ENCODE results near the gene RSPO3.
A peak's percentile ranks its signal among the peaks of the same experiment; 100 is the strongest.

Gene RSPO3

GRCh38 chr6:127114214-127114760 lies 4.2 kb upstream of the RSPO3 start:
- DNase-seq, result no peak

- no peak for DNase-seq
These were observed 3.3 kb upstream of the RSPO3 start for GRCh38 chr6:127115084-127115655.

- no peak for DNase-seq
These were observed 2.7 kb upstream of the RSPO3 start for GRCh38 chr6:127115746-127116145.

GRCh38 chr6:127117979-127118297 lies 533 bp upstream of the RSPO3 start:
- no peak for DNase-seq

- peak; percentile 12 for DNase-seq
These were observed 891 bp downstream of the RSPO3 start for GRCh38 chr6:127119102-127120022.

- DNase-seq, result no peak
These were observed 1.7 kb downstream of the RSPO3 start for GRCh38 chr6:127120023-127120786.

GRCh38 chr6:127120787-127121636 lies 2.5 kb downstream of the RSPO3 start:
- peak; percentile 82 for DNase-seq

- no peak for DNase-seq
These were observed 3.1 kb downstream of the RSPO3 start for GRCh38 chr6:127121637-127121960.

GRCh38 chr6:127124172-127124571 lies 5.7 kb downstream of the RSPO3 start:
- no peak for DNase-seq

GRCh38 chr6:127124680-127125079 lies 6.2 kb downstream of the RSPO3 start:
- DNase-seq, result no peak

- no peak for DNase-seq
These were observed 9.6 kb downstream of the RSPO3 start for GRCh38 chr6:127128066-127128465.

GRCh38 chr6:127129251-127129650 lies 10.8 kb downstream of the RSPO3 start:
- DNase-seq, result no peak

GRCh38 chr6:127131275-127131674 lies 12.8 kb downstream of the RSPO3 start:
- DNase-seq, result no peak

- DNase-seq, result no peak
These were observed 13.4 kb downstream of the RSPO3 start for GRCh38 chr6:127131772-127132376.

GRCh38 chr6:127134136-127134535 lies 15.7 kb downstream of the RSPO3 start:
- no peak for DNase-seq

GRCh38 chr6:127136786-127137185 lies 18.3 kb downstream of the RSPO3 start:
- DNase-seq, result no peak

GRCh38 chr6:127146932-127147331 lies 28.5 kb downstream of the RSPO3 start:
- DNase-seq, result no peak

GRCh38 chr6:127147534-127147933 lies 29.1 kb downstream of the RSPO3 start:
- DNase-seq, result no peak

GRCh38 chr6:127148511-127148910 lies 30.0 kb downstream of the RSPO3 start:
- DNase-seq, result no peak

GRCh38 chr6:127154509-127154908 lies 36.0 kb downstream of the RSPO3 start:
- DNase-seq, result no peak

GRCh38 chr6:127160484-127160883 lies 42.0 kb downstream of the RSPO3 start:
- no peak for DNase-seq

- no peak for DNase-seq
These were observed 44.4 kb downstream of the RSPO3 start for GRCh38 chr6:127162836-127163235.

Measured in activated CD4-positive, alpha-beta T cell treated with anti-CD3 and anti-CD28 coated beads, Interleukin-10, Interleukin-2, amounts not matched to agents 100 ng/mL and 50 ng/mL, durations not matched to agents 16 hours and 8 hours (primary cell).